Astrocyte (in vitro differentiated cells and primary cell): Measurements from ENCODE around the gene NFATC1.

Experiments used
- CTCF ChIP-seq: IDR thresholded peaks from 2 replicates; pipeline ENCODE4 v1.5.1; 2011; ENCODE audit warnings: low read depth, mild to moderate bottlenecking, inconsistent platforms, low read length, moderate library complexity; ENCODE audit not compliant: insufficient read depth
- EZH2 ChIP-seq: IDR thresholded peaks from 2 replicates; pipeline ENCODE4 v1.6.1; 2012; ENCODE audit warnings: mild to moderate bottlenecking, low read length, inconsistent platforms; ENCODE audit not compliant: insufficient read depth

- TF ChIP-seq EZH2 (no peak), CTCF (no peak)
These were observed 160.2 kb downstream of the NFATC1 start for GRCh38 chr18:79555885-79556284.
